Spleen (tissue), 7 donors: ENCODE data around the gene SCARB1.

Experiments used
- POLR2A ChIP-seq, 3 donors: fragments of 450-650 bp; IDR thresholded peaks; one replicate each; pipeline ENCODE4 v1.5.1; 2017; ENCODE audit warnings: antibody characterized with exemption in 3 of 3, mild to moderate bottlenecking in 1 of 3
- POLR2AphosphoS5 ChIP-seq, 3 donors: sonication (generic); formaldehyde crosslinking; IDR thresholded peaks; one replicate each; pipeline ENCODE4 v1.5.1; 2017; ENCODE audit warnings: antibody characterized with exemption in 3 of 3
- TF ChIP-seq, protein P1 (sequence below), 11 experiments: fragments of 200-600 bp in 7 of 11; fragments of 450-650 bp in 4 of 11; sonication (generic) in 4 of 11; IDR thresholded peaks in 8 of 11; conservative IDR thresholded peaks in 3 of 11; 1 replicate in 7 of 11; 2 replicates in 4 of 11; pipeline versions ENCODE4 v1.4.0 to v1.8.0; 2016 to 2021; ENCODE audit warnings: antibody characterized with exemption in 11 of 11, inconsistent platforms in 4 of 11, mild to moderate bottlenecking in 1 of 11
- donor health status: DM: no; HTN: no; CAD: no; lungs with moderate emphysema.
- donor health status: DM: no; HTN: no; CAD: no.
- donor health status: DM: no; HTN: no; CAD: no.

- TF ChIP-seq, protein P1, sequence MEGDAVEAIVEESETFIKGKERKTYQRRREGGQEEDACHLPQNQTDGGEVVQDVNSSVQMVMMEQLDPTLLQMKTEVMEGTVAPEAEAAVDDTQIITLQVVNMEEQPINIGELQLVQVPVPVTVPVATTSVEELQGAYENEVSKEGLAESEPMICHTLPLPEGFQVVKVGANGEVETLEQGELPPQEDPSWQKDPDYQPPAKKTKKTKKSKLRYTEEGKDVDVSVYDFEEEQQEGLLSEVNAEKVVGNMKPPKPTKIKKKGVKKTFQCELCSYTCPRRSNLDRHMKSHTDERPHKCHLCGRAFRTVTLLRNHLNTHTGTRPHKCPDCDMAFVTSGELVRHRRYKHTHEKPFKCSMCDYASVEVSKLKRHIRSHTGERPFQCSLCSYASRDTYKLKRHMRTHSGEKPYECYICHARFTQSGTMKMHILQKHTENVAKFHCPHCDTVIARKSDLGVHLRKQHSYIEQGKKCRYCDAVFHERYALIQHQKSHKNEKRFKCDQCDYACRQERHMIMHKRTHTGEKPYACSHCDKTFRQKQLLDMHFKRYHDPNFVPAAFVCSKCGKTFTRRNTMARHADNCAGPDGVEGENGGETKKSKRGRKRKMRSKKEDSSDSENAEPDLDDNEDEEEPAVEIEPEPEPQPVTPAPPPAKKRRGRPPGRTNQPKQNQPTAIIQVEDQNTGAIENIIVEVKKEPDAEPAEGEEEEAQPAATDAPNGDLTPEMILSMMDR (IDR thresholded peaks at IDR 0.05 in 8 of 11, conservative IDR thresholded peaks at IDR 0.05 in 3 of 11): no peak
- TF ChIP-seq POLR2A (IDR thresholded peaks at IDR 0.05) (no peak), POLR2AphosphoS5 (IDR thresholded peaks at IDR 0.05) (no peak)
Measured at GRCh38 chr12:124898923-124899294, 35.2 kb upstream of the SCARB1 start.
